ENCODE results near the gene NAA35.
"Not testable (repeated sequence)": the region's sequence is repeated elsewhere in the genome, so short reads cannot be mapped to it uniquely, and the experiment has no call there.

NAA35 gene

DNA sequence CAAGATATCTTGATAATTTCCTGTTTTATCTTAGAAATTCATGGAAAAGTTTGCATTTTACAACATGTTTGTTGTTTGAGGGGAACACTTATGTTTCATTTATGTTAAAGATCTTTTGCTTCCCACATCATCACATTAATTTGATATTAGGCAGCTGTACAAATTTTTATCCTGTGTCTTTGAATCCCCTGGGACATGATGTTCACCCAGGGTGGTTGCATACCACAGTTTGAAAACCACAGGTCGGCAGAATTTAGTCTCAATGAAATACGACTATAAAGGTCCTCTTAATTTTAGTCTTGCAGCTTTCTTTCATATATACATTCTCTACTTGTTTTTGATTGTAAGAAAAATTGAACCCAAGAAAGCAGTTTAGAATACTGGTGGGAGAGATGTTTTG is 3.7 kb downstream of the NAA35 start:
- no peak for DNase-seq (ENCODE audit: low read depth)

GRCh38 chr9:85949586-85950335 is 8.8 kb downstream of the NAA35 start:
- peak; percentile 24 for DNase-seq (ENCODE audit: low read depth)

DNA sequence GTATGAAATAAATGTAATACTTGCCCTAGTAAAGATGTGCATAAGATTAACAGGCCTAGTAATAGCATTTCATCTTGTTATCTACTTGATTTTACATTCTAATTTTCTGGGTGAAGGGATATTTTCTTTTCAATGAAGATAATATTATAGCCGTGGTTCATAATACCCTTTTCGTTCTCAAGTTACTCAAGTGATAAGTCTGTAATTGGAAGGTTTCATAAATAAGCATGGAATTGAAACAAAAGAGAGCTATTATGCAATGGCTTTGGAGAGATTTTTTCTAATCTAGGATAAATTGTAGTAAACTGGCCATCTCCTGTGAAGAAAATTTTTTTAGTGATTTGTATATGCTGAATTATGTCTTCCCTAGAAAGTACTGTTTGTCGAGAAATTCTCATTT is 19.0 kb downstream of the NAA35 start:
- DNase-seq (ENCODE audit: low read depth), result no peak

DNA sequence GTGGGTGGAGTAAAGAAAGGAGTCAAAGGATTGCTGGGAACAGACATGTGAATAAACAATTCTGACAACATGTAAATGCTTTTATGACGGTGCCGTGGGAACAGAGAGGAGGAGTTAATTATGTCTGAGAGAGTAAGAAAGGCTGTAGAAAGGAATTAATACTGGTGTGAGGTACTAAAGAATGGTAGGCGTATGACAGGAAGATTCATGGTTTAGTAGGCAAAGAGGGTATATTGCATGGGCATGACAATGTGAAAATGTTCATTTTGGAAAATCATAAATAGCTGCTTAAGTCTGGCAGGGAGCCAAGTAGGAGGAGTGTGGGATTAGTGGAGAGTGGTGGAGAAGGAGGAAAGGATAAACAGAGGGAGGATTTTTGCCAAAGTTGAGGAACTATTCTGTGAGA is 19.7 kb downstream of the NAA35 start:
- peak; percentile 18 for DNase-seq (ENCODE audit: low read depth)

DNA sequence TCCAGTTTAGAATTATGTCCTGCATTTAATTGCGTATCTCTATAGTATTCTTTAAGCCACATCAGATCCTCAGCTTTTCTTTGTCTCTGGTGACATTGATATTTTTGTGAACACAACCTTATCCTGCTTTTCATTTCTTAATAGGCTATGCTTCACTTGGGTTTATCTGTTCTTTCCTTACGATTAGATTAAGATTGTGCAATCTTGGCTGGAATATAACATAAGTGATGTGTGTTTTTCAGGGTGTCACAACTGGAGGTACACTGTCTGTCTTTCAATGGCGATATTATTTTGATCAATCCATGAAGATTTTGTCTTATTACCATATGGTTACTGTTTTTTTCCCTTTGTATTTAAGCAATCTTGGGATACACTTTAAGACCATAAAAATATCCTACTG is 23.6 kb downstream of the NAA35 start:
- no peak for DNase-seq (ENCODE audit: low read depth)

- no peak for DNase-seq (ENCODE audit: low read depth)
Observed at GRCh38 chr9:85964949-85965348, 24.0 kb downstream of the NAA35 start.

- no peak for DNase-seq (ENCODE audit: low read depth)
Observed at GRCh38 chr9:85969727-85970126, 28.8 kb downstream of the NAA35 start.

GRCh38 chr9:85971731-85972130 is 30.8 kb downstream of the NAA35 start:
- peak; percentile 2 for DNase-seq (ENCODE audit: low read depth)

DNA sequence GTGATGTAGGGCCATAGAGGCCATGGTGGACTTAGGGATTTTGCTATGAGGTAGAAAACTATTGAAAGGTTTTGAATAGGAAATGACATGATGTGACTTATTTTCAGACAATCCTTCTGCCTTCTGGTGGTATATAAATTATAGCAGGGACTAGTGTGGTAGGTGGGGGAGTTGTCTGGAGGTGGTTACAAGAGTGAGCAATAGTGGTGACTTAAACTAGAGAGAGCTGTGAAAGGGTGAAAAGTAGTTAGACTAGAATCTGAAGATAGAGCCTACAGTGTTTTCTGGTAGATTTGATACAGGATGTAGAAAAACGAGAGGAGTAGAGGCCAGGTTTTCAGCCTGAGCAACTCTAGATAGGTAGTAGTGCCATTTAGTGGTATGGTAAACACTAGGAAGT is 32.3 kb downstream of the NAA35 start:
- DNase-seq (ENCODE audit: low read depth), result no peak

- DNase-seq (ENCODE audit: low read depth), result not testable (repeated sequence)
Observed at GRCh38 chr9:85974055-85974547, 33.2 kb downstream of the NAA35 start.

GRCh38 chr9:85978496-85978895 is 37.5 kb downstream of the NAA35 start:
- no peak for DNase-seq (ENCODE audit: low read depth)

DNA sequence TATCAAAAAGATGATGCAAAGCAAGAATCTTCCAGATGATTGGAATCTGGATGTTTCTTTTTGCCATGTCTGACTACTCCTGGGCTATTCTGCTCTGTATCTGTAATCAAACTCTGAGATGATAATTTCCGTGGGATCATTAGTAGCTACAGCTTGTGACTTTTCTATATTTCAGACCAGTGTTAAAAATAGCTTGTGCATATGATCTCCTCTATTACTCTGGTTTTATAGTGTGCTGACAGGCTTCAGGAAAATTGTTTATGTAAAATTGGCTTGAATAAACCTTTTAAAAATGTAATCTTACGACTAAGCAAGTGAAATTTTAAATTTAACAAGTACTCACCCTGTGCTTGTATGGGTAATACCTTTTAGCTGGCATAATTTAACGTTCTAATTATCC is 40.4 kb downstream of the NAA35 start:
- no peak for DNase-seq (ENCODE audit: low read depth)

- no peak for DNase-seq (ENCODE audit: low read depth)
Observed at GRCh38 chr9:85984457-85984856, 43.5 kb downstream of the NAA35 start.

- no peak for DNase-seq (ENCODE audit: low read depth)
Observed at GRCh38 chr9:85987236-85987635, 46.3 kb downstream of the NAA35 start.

GRCh38 chr9:85994191-85994590 is 53.2 kb downstream of the NAA35 start:
- no peak for DNase-seq (ENCODE audit: low read depth)

- DNase-seq (ENCODE audit: low read depth), result no peak
Observed at GRCh38 chr9:85995097-85995496, 54.2 kb downstream of the NAA35 start.

- DNase-seq (ENCODE audit: low read depth), result no peak
Observed at GRCh38 chr9:85995599-85995998, 54.7 kb downstream of the NAA35 start.

GRCh38 chr9:86005253-86005775 is 64.4 kb downstream of the NAA35 start:
- DNase-seq (ENCODE audit: low read depth), result no peak

DNA sequence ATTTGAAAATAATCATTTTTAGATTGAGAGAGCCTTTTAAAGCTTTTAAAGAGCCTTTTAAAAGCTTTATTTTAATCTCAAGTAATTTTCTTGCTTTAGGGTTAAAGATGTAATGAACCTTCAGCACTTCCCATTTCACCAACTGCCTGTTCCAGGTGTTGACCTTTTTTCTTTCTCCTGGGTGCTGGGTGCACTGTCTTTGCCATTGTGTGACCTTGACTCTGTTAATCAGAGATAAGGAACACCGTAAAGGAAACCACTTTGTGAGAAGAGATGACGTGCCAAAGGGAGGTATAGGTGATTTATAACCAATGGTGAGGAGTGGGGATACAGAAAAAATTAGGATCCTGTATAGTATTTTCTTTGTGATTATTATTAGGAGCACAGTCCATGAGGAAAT is 68.2 kb downstream of the NAA35 start:
- DNase-seq (ENCODE audit: low read depth), result no peak

DNA sequence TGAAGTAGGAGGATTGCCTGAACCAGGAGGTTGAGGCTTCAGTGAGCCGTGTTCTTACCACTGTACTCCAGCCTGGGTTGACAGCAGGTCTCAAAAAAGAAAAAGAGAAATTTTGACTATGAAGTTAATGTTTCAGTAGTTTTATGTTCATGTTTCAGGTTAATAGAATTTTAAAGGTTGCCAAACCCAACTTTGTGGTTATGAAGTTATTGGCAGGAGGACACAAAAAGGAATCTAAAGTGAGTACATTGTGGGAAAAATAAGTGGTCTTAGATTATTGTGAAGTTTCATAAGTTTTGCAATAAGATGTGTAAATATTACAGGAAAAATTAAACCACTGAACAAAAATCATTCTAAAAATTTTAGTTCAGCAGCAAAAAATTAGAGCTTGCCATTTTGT is 79.8 kb downstream of the NAA35 start:
- no peak for DNase-seq (ENCODE audit: low read depth)

DNA sequence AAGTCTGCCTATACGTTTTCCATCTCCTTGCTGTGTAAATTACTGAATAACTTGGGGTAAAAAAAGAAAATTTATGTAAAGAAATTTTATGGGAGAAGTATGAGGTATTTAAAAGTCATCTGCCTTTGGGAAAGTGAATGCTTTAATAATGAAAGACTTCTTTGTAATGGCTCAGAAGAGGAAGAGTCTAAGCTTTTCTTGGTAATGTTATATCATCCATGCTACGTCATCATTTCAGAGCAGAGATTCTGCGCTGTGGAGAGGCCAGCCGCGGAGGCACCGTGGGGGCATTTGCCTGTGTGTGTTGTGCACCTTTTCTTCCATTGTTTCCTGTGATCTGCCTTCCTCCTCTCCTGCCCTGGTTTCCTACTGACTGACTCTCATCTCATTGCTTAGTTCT is 80.2 kb downstream of the NAA35 start:
- DNase-seq (ENCODE audit: low read depth), result no peak

GRCh38 chr9:86022687-86023266 is 81.8 kb downstream of the NAA35 start:
- DNase-seq (ENCODE audit: low read depth), result no peak

- DNase-seq (ENCODE audit: low read depth), result no peak
Observed at GRCh38 chr9:86027767-86028166, 86.8 kb downstream of the NAA35 start.

All from EH (cell line).